HepG2 (cell line): ENCODE data around the gene SLC6A16.

Experiments
- CTCF ChIP-seq: sonication (generic); formaldehyde crosslinking; IDR thresholded peaks from 2 replicates; pipeline ENCODE4 v1.5.0; 2020; ENCODE audit warnings: mild to moderate bottlenecking, missing genetic modification reagents, moderate library complexity
- ZHX1 ChIP-seq: sonication (generic); formaldehyde crosslinking; IDR thresholded peaks from 2 replicates; pipeline ENCODE4 v1.8.1; 2022; ENCODE audit warnings: low read depth, mild to moderate bottlenecking, missing genetic modification reagents
- ZNF30 ChIP-seq: sonication (generic); formaldehyde crosslinking; IDR thresholded peaks from 2 replicates; pipeline ENCODE4 v1.5.0; 2020; ENCODE audit warnings: mild to moderate bottlenecking, missing genetic modification reagents
- ZSCAN5A ChIP-seq: sonication (generic); formaldehyde crosslinking; IDR thresholded peaks from 2 replicates; pipeline ENCODE4 v1.8.0; 2022; ENCODE audit warnings: mild to moderate bottlenecking, missing genetic modification reagents, borderline replicate concordance
- TF ChIP-seq, protein P1 (sequence below): sonication (generic); formaldehyde crosslinking; conservative IDR thresholded peaks from 2 replicates; pipeline ENCODE4 v1.8.0; 2022; ENCODE audit warnings: mild to moderate bottlenecking, moderate library complexity, missing genetic modification reagents

- TF ChIP-seq ZHX1 (CRISPR knock-in tag) (no peak), CTCF (no peak), ZNF30 (no peak), ZSCAN5A (CRISPR knock-in tag) (no peak)
- TF ChIP-seq, protein P1, sequence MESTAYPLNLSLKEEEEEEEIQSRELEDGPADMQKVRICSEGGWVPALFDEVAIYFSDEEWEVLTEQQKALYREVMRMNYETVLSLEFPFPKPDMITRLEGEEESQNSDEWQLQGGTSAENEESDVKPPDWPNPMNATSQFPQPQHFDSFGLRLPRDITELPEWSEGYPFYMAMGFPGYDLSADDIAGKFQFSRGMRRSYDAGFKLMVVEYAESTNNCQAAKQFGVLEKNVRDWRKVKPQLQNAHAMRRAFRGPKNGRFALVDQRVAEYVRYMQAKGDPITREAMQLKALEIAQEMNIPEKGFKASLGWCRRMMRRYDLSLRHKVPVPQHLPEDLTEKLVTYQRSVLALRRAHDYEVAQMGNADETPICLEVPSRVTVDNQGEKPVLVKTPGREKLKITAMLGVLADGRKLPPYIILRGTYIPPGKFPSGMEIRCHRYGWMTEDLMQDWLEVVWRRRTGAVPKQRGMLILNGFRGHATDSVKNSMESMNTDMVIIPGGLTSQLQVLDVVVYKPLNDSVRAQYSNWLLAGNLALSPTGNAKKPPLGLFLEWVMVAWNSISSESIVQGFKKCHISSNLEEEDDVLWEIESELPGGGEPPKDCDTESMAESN (CRISPR knock-in tag), result no peak
Observed at GRCh38 chr19:49362048-49362928, 37.3 kb upstream of the SLC6A16 start, which contains the start of gene TEAD2.
